ENCODE measurements around the gene LRP5. TPM values are rescaled to one million over a fixed set of nuclear protein-coding genes. Genes with fewer than 3 reads are reported as not detected.

Gene LRP5
- total RNA-seq, 1 experiment from 2014 or later: 129 TPM

GRCh38 chr11:68308068-68308467 is 4.3 kb upstream of the LRP5 start:
- ChIA-PET POLR2A (ENCODE audit: unreplicated experiment) (no interaction called here), CTCF (no interaction called here)
- peaks cover under 1% of the 10 kb centered on the region; the same call in 1 of the 2 replicates for H3K79me2 ChIP-seq (ENCODE audit: low read depth)
- no peak overlapping the region for H3K27ac ChIP-seq
- no TSS peak for BruUV-seq (replicated peaks)
- intact Hi-C loops (cut with micrococcal nuclease; ENCODE audit: unreplicated experiment): no loop called here
- peaks cover 5% of the 10 kb centered on the region for H3K9me3 ChIP-seq (ENCODE audit: insufficient read depth, low read depth)
- H3K4me3 ChIP-seq: no peak overlapping the region
- H3K9me2 ChIP-seq (ENCODE audit: insufficient read depth): no peaks in the 10 kb centered on the region
- no peak for TF ChIP-seq EZH2 (IDR thresholded peaks at IDR 0.05; ENCODE audit: low read depth)
- no peak for TF ChIP-seq CTCF (conservative IDR thresholded peaks at IDR 0.05)
- H3K27me3 ChIP-seq (ENCODE audit: insufficient read depth, low read depth): no peaks in the 10 kb centered on the region
- no peak overlapping the region for H2AFZ ChIP-seq
- no peaks in the 10 kb centered on the region for H3K36me3 ChIP-seq (ENCODE audit: low read depth)
- no peak overlapping the region for H3K4me2 ChIP-seq
- H4K20me1 ChIP-seq (ENCODE audit: insufficient read depth): no peaks in the 10 kb centered on the region
- H3K4me1 ChIP-seq (replicated peaks; ENCODE audit: insufficient read depth): peaks cover 6% of the 10 kb centered on the region
- peaks cover 38% of the 10 kb centered on the region for H3F3A ChIP-seq (ENCODE audit: insufficient read depth, low read depth)
- DNase-seq: no peak

DNA sequence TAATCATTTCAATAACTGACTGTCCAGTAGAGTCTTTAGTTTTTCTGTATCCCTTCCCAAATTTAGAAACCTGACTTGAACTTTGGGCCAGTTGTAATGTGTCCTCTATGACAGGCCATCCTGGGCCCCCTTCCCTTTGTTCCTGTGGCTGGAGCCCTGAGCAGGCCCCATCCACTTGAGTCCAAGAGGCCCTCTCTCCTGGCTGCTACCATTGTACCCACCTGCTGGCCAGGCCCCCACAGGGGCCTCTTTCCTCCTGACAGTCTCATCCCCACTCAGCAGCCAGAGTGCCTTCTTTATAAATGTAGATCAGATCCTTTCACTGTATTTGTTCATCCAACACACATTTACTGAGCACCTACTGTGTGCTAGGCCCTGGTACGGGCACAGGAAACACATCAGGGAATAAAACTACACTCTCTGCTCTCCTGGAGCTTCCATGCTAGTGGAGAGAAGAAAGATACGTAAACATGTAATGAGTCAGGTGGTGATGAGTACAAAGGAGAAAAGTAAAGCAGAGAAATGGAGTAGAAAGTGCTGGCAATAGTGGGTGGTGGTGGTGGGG is 2.7 kb upstream of the LRP5 start:
- Histone ChIP-seq H3K27ac (no peak overlapping the region), H4K20me1 (ENCODE audit: insufficient read depth) (no peaks in the 10 kb centered on the region), H2AFZ (no peak overlapping the region), H3K9me3 (ENCODE audit: insufficient read depth, low read depth) (no peaks in the 10 kb centered on the region), H3K4me1 (replicated peaks; ENCODE audit: insufficient read depth) (peaks cover 8% of the 10 kb centered on the region), H3K9me2 (ENCODE audit: insufficient read depth) (no peaks in the 10 kb centered on the region), H3F3A (ENCODE audit: insufficient read depth, low read depth) (peaks cover 39% of the 10 kb centered on the region), H3K27me3 (ENCODE audit: insufficient read depth, low read depth) (no peaks in the 10 kb centered on the region), H3K36me3 (ENCODE audit: low read depth) (no peaks in the 10 kb centered on the region), H3K4me3 (no peak overlapping the region), H3K4me2 (no peak overlapping the region), H3K79me2 (ENCODE audit: low read depth) (peaks cover 17% of the 10 kb centered on the region)
- no TSS peak for BruUV-seq (replicated peaks)
- DNase-seq: no peak
- intact Hi-C loops (cut with micrococcal nuclease; ENCODE audit: unreplicated experiment): no loop called here
- POLR2A ChIA-PET (ENCODE audit: unreplicated experiment): interaction anchor here (0.7 kb wide), 1 partner anchor 14 kb away, joined by 6 read pairs; no protein-coding TSS in a partner anchor
- CTCF ChIA-PET: interaction anchor here (0.5 to 1.6 kb wide), 3 partner anchors 12 to 286 kb away, joined by 3 to 14 read pairs (median 6); no protein-coding TSS in a partner anchor
- TF ChIP-seq CTCF (conservative IDR thresholded peaks at IDR 0.05) (no peak), EZH2 (IDR thresholded peaks at IDR 0.05; ENCODE audit: low read depth) (no peak)

DNA sequence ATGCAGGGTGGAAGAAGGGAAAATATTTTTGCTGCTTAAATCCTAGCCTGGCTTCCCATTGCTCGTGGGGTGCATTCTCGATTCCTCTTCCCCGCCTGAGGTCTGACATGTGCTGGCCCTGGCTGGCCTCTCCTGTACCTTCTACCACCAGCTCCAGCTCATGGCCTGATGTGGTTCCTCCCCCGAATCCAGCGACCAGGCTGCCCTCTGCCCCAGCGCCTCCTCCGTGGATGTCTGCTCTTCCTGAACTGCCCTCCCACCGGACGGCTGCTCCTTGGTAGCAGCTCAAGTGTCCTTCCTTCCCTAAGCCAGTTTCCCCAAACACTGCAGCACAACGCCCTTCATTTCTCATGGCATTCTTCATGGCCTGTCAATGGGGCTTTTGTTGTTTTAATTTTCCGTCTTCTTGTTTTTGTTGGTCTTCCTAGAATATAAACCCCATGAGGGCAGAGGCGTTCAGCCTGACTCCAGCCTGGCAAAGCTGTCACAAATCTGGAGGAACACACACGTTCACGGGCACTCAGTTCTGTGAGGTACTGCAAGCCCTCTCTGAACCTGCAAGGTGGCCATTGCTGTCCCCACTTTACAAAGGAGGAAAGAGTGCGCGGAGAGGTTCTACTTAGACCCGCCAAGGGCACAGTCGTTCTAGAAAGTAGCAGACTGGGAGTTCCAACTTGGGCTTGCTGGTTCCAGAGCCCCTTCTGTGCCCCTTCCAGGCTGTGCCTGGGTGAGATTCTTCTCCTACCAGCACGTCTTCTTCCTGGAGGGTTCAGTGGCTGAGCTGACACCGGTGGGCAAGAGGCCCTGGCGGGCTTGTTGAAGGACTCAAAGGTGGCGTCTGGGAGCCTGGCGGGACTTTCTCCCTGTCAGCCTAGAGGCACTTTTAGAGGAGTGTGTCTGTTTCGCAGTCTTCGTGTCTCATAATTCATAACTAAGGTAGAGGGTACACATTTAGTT is 953 bp upstream of the LRP5 start:
- H3K36me3 ChIP-seq (ENCODE audit: low read depth): no peaks in the 10 kb centered on the region
- ChIA-PET POLR2A (ENCODE audit: unreplicated experiment) (interaction anchor here (0.6 to 0.7 kb wide), 4 partner anchors 33 to 126 kb away, joined by 3 to 7 read pairs (median 4); no protein-coding TSS in a partner anchor), CTCF (interaction anchor here (1.6 kb wide), 1 partner anchor 14 kb away, joined by 14 read pairs; no protein-coding TSS in a partner anchor)
- H3K9me2 ChIP-seq (ENCODE audit: insufficient read depth): no peaks in the 10 kb centered on the region
- peaks cover 49% of the 10 kb centered on the region for H3F3A ChIP-seq (ENCODE audit: insufficient read depth, low read depth)
- H3K27ac ChIP-seq: no peak overlapping the region
- BruUV-seq (replicated peaks): no TSS peak
- peak overlapping the region; percentile 69 for H3K4me2 ChIP-seq
- H3K79me2 ChIP-seq (ENCODE audit: low read depth): peaks cover 34% of the 10 kb centered on the region
- H3K27me3 ChIP-seq (ENCODE audit: insufficient read depth, low read depth): no peaks in the 10 kb centered on the region
- intact Hi-C loops (cut with micrococcal nuclease; ENCODE audit: unreplicated experiment): no loop called here
- peaks cover 5% of the 10 kb centered on the region; the same call in 1 of the 2 replicates for H4K20me1 ChIP-seq (ENCODE audit: insufficient read depth)
- no peak for TF ChIP-seq EZH2 (IDR thresholded peaks at IDR 0.05; ENCODE audit: low read depth)
- TF ChIP-seq CTCF (conservative IDR thresholded peaks at IDR 0.05): no peak
- H3K9me3 ChIP-seq (ENCODE audit: insufficient read depth, low read depth): no peaks in the 10 kb centered on the region
- H3K4me1 ChIP-seq (replicated peaks; ENCODE audit: insufficient read depth): peaks cover 24% of the 10 kb centered on the region
- H3K4me3 ChIP-seq: peak overlapping the region; percentile 50; the same call in 1 of the 2 replicates
- DNase-seq: no peak
- no peak overlapping the region for H2AFZ ChIP-seq
